IPS-20b (cell line): ENCODE results near the gene TBC1D10B.

Experiments used
- H3K27ac ChIP-seq: one replicate; pipeline ENCODE4 v1.5.1; 2013; ENCODE audit warnings: low read length
- H3K27me3 ChIP-seq: 2 replicates; pipeline ENCODE4 v1.6.1; 2013; ENCODE audit warnings: mild to moderate bottlenecking, low read length, inconsistent platforms; ENCODE audit not compliant: insufficient read depth
- H3K36me3 ChIP-seq: 2 replicates; pipeline ENCODE4 v1.6.1; 2013; ENCODE audit warnings: low read depth, mild to moderate bottlenecking, inconsistent platforms, low read length, moderate library complexity; ENCODE audit not compliant: insufficient read depth
- H3K4me1 ChIP-seq: 2 replicates; pipeline ENCODE4 v1.6.1; 2013; ENCODE audit warnings: mild to moderate bottlenecking, control low read depth, inconsistent platforms, low read length, moderate library complexity; ENCODE audit not compliant: insufficient read depth
- H3K4me3 ChIP-seq: 2 replicates; pipeline ENCODE4 v1.5.1; 2013; ENCODE audit warnings: mild to moderate bottlenecking, low read length, inconsistent platforms
- H3K9ac ChIP-seq: 2 replicates; pipeline ENCODE4 v1.6.1; 2013; ENCODE audit warnings: low read depth, mild to moderate bottlenecking, inconsistent platforms, low read length, moderate library complexity
- H3K9me3 ChIP-seq: 2 replicates; pipeline ENCODE4 v1.6.1; 2013; ENCODE audit warnings: mild to moderate bottlenecking, low read depth, low read length, inconsistent platforms; ENCODE audit not compliant: insufficient read depth

TBC1D10B gene

DNA sequence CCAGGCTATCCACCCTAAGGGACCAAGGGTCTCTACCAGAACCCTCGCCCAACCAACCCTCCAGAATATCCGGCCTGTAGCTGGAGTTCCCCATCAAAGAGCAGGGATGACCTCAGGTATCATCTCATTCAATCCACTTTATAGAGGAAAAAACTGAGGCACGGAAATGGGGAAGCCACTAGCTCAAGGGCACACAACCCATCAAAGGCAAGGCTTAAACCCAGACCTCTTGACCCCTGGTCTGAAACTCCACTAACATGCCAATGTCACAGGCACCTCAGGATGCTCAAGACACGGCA is 1.6 kb downstream of the TBC1D10B start:
- Histone ChIP-seq H3K27ac (no peak overlapping the region), H3K9ac (peak overlapping the region; percentile 53; the same call in 1 of the 2 replicates), H3K9me3 (no peaks in the 10 kb centered on the region), H3K4me3 (peak overlapping the region; percentile 75), H3K4me1 (peaks cover 15% of the 10 kb centered on the region; the same call in 1 of the 2 replicates), H3K27me3 (no peaks in the 10 kb centered on the region), H3K36me3 (peaks cover 8% of the 10 kb centered on the region; the same call in 1 of the 2 replicates)

DNA sequence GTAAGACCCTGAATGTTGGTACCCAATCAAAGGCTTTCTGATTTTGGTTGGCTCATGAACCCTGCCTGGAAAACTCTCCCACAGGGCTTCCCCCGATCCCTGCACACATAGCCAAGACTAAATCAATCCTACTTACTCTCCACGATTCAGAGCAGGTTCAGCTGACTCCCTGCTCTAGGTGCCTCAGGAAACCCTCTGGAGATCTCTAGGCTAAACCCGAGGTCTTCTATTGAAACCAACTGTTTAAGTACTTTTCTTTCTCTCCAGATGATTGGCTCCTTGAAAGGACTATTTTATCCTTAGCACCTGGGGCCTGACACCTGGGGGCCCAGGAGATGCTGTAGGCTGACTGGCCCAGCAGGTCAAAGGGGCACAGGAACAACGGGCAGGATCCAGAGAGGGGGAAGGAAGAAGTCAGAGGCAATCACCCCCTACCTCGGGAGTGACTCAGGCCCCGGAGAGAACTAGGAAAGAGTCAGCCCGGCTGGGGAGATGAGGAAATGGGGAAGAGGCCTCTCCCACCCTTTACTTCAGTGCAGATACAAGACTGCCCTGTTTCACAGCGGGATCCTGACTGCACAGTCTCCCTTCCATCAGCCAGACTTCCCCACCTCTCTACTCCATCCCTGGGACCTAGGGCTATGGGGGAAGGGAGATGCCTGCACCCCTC is 2.0 kb downstream of the TBC1D10B start:
- Histone ChIP-seq H3K9ac (peak overlapping the region; percentile 53; the same call in 1 of the 2 replicates), H3K27ac (no peak overlapping the region), H3K36me3 (peaks cover 8% of the 10 kb centered on the region; the same call in 1 of the 2 replicates), H3K4me3 (peak overlapping the region; percentile 75), H3K4me1 (peaks cover 15% of the 10 kb centered on the region; the same call in 1 of the 2 replicates), H3K27me3 (no peaks in the 10 kb centered on the region), H3K9me3 (no peaks in the 10 kb centered on the region)

DNA sequence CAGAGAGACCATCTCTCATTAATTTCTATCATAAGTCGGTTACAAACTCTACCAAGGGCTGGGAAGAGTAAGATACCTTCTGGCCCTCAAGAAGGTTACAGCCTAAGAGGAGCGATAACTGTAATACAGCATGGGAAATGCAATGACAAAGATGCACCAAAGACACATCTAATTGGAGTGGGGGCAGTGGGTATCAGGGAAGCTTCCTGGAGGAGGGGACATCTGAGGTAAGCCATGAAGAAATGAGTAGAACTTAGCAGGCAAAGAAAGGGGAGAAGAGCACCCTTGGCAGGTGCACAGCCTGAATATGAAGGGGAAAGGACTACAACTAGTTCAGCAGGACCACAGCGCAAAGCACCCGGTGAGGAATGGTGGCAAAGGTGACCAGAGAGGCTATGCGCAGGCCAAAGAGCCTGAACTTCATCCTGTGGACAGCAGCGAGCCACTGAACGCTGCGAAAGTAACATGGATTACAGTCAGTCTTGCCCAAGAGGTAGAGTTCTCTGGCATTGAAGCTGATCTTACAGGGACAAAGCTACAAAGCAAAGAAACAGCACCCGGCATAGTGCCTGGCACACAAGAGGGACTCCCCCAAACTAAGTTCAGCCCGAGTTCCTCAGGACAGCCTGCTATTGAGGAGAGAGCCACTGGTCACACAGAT is 2.8 kb downstream of the TBC1D10B start:
- Histone ChIP-seq H3K4me1 (peaks cover 15% of the 10 kb centered on the region; the same call in 1 of the 2 replicates), H3K4me3 (peak overlapping the region; percentile 75), H3K9me3 (no peaks in the 10 kb centered on the region), H3K27ac (no peak overlapping the region), H3K36me3 (peaks cover 8% of the 10 kb centered on the region; the same call in 1 of the 2 replicates), H3K27me3 (no peaks in the 10 kb centered on the region), H3K9ac (peak overlapping the region; percentile 53; the same call in 1 of the 2 replicates)

DNA sequence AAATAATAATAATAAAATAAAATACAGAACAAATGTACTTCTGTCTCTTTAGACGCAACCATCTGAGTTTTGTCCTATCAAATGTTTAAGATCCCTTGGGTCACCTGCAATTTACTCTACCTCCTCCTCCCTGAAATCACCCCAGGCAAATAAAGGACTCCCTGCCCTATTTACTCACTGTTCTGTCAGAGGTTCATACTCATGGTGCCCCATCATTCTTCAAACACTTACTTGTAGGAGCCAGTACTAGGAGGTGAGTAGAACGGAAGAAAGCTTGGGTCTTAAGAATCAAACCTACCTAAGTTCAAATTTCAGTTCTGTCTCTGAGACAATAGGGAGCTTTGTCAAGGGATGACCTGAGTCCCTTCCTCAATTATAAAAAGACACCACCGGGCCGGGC is 3.8 kb downstream of the TBC1D10B start:
- H3K4me1 ChIP-seq: peaks cover 15% of the 10 kb centered on the region; the same call in 1 of the 2 replicates
- no peak overlapping the region for H3K27ac ChIP-seq
- H3K27me3 ChIP-seq: no peaks in the 10 kb centered on the region
- H3K9me3 ChIP-seq: no peaks in the 10 kb centered on the region
- H3K4me3 ChIP-seq: no peak overlapping the region
- peaks cover 8% of the 10 kb centered on the region; the same call in 1 of the 2 replicates for H3K36me3 ChIP-seq
- H3K9ac ChIP-seq: no peak overlapping the region

DNA sequence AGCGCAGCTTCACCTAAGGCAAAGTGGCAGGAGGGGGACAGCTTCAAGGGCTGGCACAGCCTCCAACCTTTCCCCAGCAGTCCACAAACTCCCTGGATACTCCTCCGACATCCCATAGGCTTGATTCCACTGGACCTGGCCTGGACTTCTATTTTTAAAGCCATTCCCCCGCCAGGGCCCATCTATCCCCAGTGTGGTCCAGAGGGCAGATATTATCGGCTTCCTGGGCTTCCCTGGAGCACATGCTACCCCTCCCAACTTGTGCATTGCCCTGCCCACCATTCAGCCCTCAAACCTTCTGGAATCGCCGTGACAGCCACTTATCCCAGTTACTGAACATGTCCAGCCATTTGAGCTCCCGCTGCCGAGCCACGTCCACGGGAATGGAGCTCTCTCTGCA is 5.1 kb downstream of the TBC1D10B start:
- H3K9me3 ChIP-seq: no peaks in the 10 kb centered on the region
- H3K27ac ChIP-seq: no peak overlapping the region
- peaks cover 15% of the 10 kb centered on the region; the same call in 1 of the 2 replicates for H3K4me1 ChIP-seq
- no peaks in the 10 kb centered on the region for H3K27me3 ChIP-seq
- H3K9ac ChIP-seq: no peak overlapping the region; the same call in 1 of the 2 replicates
- peaks cover 8% of the 10 kb centered on the region; the same call in 1 of the 2 replicates for H3K36me3 ChIP-seq
- H3K4me3 ChIP-seq: no peak overlapping the region

DNA sequence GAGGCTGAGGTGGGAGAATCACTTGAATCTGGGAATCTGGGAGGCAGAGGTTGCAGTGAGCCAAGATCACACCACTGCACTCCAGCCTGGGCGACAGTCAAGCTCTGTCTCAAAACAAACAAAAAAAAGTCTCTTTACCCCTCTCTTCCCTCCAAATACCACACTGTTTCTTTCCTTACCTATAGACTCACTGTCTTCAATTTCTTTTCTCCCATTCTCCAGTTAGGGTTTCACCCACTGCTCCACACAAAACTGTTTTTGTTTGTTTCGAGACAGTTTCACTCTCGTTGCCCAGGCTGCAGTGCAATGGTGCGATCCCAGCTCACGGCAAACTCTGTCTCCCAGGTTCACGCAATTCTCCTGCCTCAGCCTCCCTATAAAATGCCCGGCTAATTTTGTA is 9.1 kb downstream of the TBC1D10B start:
- H3K27ac ChIP-seq: no peak overlapping the region
- peaks cover 18% of the 10 kb centered on the region for H3K36me3 ChIP-seq

DNA sequence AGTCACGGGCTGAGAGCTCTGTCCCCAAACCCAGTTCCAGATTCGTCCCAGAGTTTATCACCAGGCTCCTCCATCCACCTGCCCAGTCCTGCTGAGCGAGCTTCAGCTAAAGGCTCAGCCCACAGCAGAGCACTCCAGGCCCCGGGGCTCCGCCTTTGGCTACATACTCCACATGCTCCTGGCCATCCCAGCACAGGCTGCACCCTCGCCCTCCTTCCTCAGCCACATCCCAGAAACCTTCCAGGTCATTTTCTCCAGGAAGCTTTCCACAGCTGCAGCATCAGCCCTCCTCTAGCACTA is 10.5 kb downstream of the TBC1D10B start:
- Histone ChIP-seq H3K36me3 (peaks cover 14% of the 10 kb centered on the region), H3K9me3 (no peaks in the 10 kb centered on the region), H3K27ac (no peak overlapping the region), H3K9ac (no peak overlapping the region), H3K4me3 (no peak overlapping the region), H3K4me1 (peaks cover 5% of the 10 kb centered on the region; the same call in 1 of the 2 replicates), H3K27me3 (no peaks in the 10 kb centered on the region)

More for the DNA sequence above, 9.1 kb downstream of the TBC1D10B start:
- no peaks in the 10 kb centered on the region for H3K9me3 ChIP-seq
- H3K27me3 ChIP-seq: no peaks in the 10 kb centered on the region
- H3K4me3 ChIP-seq: no peak overlapping the region
- H3K9ac ChIP-seq: no peak overlapping the region
- peaks cover 2% of the 10 kb centered on the region; the same call in 1 of the 2 replicates for H3K4me1 ChIP-seq

DNA sequence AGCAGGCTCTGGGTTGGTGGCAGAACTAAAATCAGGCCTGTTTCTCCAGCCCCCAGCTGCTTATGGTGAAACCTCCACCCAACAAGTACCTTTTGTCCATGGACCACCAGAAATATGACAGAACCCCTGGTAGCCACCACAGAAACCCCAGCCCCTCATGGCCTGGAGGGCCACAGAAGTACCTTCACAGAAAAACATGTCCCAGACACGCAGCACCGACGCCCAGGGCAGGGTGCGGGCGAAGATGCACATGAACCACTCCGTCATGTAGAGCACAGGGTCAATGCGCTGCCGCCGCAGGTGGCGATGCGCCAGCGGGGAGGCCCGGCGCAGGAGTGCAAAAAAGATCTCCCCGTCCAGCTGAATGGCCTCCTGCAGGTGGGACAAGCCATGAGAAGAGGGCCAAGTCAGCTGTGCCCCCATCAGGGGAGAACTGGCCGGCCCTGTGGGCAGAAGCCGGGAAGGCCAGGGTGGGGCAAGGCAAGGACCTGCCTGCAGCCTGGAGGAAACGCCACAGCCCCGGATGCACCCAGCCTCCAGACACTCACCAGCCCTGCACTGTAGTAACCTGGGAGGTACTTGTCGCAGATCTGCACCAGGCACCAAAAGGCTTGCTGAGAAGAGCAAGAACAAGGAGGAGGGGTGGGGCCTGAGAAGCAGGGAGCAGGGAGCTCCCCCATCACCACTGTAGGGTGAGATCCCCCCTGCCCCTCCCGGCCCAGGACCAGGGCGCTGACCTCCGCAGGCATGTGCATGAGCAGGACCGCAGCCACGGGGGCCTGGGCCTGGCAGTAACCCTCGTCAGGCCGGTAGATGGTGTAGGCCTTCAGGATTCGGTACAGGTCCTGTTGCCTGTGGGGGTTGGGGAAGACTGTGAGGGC is 11.1 kb downstream of the TBC1D10B start:
- Histone ChIP-seq H3K4me1 (peaks cover 5% of the 10 kb centered on the region; the same call in 1 of the 2 replicates), H3K9me3 (no peaks in the 10 kb centered on the region), H3K9ac (no peak overlapping the region), H3K4me3 (no peak overlapping the region), H3K27me3 (no peaks in the 10 kb centered on the region), H3K27ac (no peak overlapping the region), H3K36me3 (peaks cover 10% of the 10 kb centered on the region; the same call in 1 of the 2 replicates)

DNA sequence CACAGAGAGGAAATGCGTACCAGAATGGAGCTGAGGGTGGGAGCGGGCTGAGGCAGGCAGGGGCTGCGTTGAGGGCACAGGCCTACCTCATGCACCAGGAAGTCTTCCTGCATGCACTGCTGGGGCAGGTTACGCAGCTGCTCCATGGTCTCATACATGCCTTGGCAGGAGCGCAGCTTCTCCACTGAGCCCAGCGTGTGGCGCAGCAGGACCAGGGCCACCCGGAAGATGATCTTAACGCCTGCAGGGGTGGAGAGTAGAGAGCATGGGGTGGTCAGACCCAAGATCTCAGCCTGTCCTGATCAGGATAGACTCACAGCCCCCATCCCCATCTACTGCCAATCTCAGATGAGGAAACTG is 11.7 kb downstream of the TBC1D10B start:
- Histone ChIP-seq H3K27me3 (no peaks in the 10 kb centered on the region), H3K9ac (no peak overlapping the region), H3K4me3 (no peak overlapping the region), H3K4me1 (peaks cover 10% of the 10 kb centered on the region; the same call in 1 of the 2 replicates), H3K9me3 (no peaks in the 10 kb centered on the region), H3K36me3 (peaks cover 14% of the 10 kb centered on the region), H3K27ac (no peak overlapping the region)

DNA sequence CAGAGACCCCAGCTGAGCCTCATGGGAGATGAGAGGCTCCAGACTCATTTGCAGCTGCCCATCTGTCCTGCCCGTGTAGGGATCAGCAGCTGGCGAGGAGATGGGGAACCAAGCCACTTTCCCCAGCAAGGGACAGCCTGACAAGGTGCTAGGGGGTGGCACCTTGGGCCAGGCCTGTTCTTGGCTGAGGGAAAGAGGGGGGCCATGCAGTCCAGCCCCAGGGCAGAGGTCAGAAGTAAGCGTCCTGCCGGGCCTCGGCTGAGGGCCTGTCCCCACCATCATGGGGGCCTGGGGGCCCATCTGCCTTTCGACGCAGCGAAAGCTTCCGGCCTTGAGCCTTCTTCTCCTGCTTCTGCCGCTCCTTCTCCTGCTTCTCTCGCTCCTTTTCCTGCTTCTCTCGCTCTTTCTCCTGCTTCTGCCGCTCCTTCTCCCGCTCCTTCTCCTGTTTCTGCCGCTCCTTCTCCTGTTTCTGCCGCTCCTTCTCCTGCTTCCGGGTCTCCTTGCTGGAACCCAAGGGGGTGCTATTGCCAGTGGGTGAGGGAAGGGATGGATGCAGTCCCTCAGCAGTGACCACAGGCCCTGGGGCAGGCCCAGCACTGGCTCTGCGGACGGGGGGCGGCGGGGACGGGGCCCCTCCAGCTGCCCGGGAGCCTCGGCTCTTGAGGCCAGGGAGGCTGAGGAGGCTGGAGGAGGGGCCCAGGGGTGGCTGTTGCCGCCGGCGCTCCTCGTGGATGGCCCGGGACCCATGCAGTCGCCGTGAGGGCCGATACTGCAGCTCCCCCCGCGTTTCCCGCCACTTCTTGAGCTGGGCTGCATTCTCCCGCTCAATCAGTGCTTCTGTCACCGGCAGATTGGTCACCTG is 12.3 kb downstream of the TBC1D10B start:
- Histone ChIP-seq H3K4me1 (peaks cover 10% of the 10 kb centered on the region; the same call in 1 of the 2 replicates), H3K27ac (no peak overlapping the region), H3K9ac (no peak overlapping the region), H3K27me3 (no peaks in the 10 kb centered on the region), H3K36me3 (peaks cover 20% of the 10 kb centered on the region), H3K9me3 (no peaks in the 10 kb centered on the region), H3K4me3 (no peak overlapping the region)
